Measurements from ENCODE around the gene NINL.

- TF ChIP-seq CTCF (IDR thresholded peaks at IDR 0.05; ENCODE audit: poor library complexity) (no peak), EZH2phosphoT487 (IDR thresholded peaks at IDR 0.05; ENCODE audit: low read depth, severe bottlenecking, unreplicated experiment) (no peak), EZH2 (IDR thresholded peaks at IDR 0.05; ENCODE audit: borderline replicate concordance) (no peak)
Observed at GRCh38 chr20:25576783-25577530, 8.4 kb downstream of the NINL start.
